ENCODE results near the gene PISD. TPM values are rescaled to one million over a fixed set of nuclear protein-coding genes. Genes with fewer than 3 reads are reported as not detected.
"Not testable (repeated sequence)": the region's sequence is repeated elsewhere in the genome, so short reads cannot be mapped to it uniquely, and the experiment has no call there.

PISD gene
- total RNA-seq, 1 donor from 2014 or later = 43.9 TPM

DNA sequence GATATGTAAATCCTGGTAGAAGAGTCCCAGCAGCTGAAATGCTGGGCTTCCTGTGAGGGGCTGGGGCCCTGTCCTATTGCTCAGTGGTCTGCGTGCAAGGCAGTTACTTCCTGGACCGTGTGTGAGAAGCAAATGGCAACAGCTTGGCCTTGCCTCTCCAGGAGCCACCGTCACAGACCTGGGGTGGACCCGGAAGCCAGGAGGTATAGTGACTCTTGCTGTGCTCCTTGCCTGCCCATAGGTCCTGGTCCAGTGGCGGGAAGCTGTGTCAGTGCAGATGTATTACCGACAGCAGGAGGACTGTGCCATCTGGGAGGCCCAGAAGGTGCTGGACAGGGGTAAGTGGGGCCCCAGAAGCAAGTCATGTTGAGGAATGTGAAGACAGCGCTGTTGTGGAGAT is 54.3 kb downstream of the PISD start:
- H3K27me3 Mint-ChIP-seq (ENCODE audit: insufficient read depth) = no peaks in the 10 kb centered on the region
- DNase-seq (ENCODE audit: low spot score) = no peak
- H3K36me3 Mint-ChIP-seq (ENCODE audit: low read depth) = peaks cover 39% of the 10 kb centered on the region
- intact Hi-C loops (cut with micrococcal nuclease) = no loop called here
- no peak overlapping the region for H3K4me3 Mint-ChIP-seq
- no peaks in the 10 kb centered on the region for H3K4me1 Mint-ChIP-seq (ENCODE audit: low read depth)
- no peaks in the 10 kb centered on the region for H3K9me3 Mint-ChIP-seq
- no peak overlapping the region for H3K27ac Mint-ChIP-seq

DNA sequence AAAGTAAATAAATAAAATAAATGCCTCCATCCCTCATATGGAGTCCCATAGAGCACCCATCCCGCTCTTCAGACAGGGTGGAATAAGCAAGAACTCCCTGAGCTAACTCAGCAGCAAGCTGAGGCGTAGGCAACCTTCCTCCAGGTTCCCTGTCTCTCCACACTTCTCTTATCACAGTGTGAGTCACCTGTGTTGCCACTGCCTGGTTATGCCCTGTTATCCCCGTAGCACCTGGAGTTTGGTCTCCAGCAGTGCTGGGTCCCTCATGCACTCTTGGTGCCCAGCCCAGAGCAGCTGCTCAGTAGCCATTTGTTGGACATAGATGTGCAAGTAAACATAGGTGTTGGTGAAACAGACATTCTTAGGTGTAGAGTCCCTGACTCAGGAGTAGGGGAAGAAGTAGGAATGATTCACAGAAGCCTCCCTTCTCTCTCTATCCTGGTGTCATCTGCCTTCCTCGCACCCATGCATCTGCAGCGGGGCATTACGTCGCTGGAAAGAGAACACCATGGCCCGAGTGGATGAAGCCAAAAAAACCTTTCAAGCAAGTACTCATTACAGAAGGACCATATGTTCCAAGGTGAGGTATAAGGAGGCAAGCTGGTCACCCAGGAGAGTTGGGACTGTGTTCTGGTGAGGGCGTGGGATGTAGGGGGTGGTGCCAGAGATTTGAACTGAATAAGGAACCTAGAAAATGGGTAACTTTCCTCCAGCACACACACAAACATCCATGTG is 56.0 kb downstream of the PISD start:
- Mint-ChIP-seq H3K36me3 (ENCODE audit: low read depth) (peaks cover 45% of the 10 kb centered on the region), H3K4me1 (ENCODE audit: low read depth) (no peaks in the 10 kb centered on the region), H3K9me3 (no peaks in the 10 kb centered on the region), H3K27me3 (ENCODE audit: insufficient read depth) (no peaks in the 10 kb centered on the region), H3K4me3 (no peak overlapping the region), H3K27ac (peak overlapping the region; percentile 34)
- intact Hi-C loops (cut with micrococcal nuclease) = no loop called here
- DNase-seq (ENCODE audit: low spot score) = no peak

DNA sequence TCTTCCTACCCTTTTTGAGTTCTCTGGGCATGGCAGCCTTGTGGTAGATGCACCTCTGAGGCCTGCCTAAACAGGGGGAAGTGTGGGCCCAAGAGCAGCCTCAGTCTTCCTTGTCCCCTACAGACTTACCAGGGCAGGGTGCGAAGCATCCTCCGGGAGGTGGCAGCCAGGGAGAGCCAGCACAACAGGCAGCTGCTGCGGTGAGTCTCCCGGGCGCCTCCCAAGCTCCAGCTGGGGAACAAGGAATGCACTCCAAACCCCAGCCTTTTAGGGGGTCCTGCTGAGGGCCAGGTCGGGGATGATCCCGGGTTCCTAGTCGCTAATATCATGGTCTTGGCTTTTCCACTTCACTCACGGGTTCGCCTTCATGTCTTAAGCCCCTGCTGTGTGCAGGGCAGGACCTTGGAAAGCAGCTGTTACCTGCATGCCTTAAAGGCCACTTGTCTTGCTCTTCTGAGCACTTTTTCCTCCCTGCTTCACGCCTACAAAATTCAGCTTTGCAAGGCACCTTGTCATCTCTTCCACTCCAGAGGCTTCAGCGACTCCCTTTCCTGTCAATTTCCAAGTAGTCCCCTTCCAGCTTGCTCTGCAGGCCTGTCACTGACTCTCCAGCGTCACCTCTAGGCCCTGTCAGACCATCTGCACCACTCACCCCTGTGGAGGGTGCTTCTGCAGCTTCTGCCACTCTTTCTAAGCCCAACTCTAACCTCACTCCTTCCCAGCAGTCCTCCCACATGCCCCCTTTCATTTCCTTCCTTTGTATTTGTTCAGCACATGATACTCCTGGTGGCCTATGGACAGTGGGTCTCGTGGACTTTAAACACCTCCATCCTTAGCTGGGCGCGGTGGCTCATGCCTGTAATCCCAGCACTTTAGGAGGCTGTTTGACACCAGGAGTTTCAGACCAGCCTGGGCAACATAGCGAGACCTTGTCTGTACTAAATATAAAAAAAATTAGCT is 57.0 kb downstream of the PISD start:
- Mint-ChIP-seq H3K36me3 (ENCODE audit: low read depth) (peaks cover 50% of the 10 kb centered on the region), H3K27me3 (ENCODE audit: insufficient read depth) (no peaks in the 10 kb centered on the region), H3K27ac (peak overlapping the region; percentile 57), H3K9me3 (no peaks in the 10 kb centered on the region), H3K4me3 (no peak overlapping the region), H3K4me1 (ENCODE audit: low read depth) (no peaks in the 10 kb centered on the region)
- intact Hi-C loops (cut with micrococcal nuclease) = loop anchor here (5.0 kb wide), 1 partner anchor 48 kb away; no protein-coding TSS in a partner anchor
- DNase-seq (ENCODE audit: low spot score) = no peak

DNA sequence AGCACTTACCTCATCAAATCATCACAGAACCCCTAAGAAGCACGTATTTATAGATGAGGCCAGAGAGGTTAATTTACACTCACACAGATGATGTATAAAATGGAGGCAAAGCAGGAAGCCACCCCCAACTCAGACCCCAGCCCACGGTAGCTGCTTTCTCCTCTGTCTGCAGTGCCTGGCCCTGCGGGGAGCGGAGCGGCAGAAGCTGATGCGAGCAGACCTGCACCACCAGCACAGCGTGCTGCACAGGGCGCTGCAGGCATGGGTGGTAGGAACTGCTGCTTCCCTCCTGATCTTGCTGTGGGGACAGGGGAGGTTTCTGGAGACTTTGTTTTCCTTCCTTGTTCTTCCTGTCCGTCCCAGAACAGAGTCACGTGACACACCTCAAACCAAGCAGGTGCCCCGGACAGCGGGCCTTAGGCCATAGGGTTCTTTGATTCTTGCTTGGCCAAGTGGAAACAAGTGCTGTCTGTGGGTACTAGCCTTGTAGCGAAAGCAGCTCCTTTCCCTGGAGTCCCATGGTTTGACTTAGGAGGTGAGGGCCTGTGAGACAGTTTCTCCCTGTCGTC is 57.8 kb downstream of the PISD start:
- Mint-ChIP-seq H3K4me1 (ENCODE audit: low read depth) (no peaks in the 10 kb centered on the region), H3K36me3 (ENCODE audit: low read depth) (peaks cover 48% of the 10 kb centered on the region), H3K9me3 (no peaks in the 10 kb centered on the region), H3K27ac (no peak overlapping the region), H3K27me3 (ENCODE audit: insufficient read depth) (no peaks in the 10 kb centered on the region), H3K4me3 (no peak overlapping the region)
- intact Hi-C loops (cut with micrococcal nuclease) = loop anchor here (5.0 kb wide), 1 partner anchor 47 kb away; no protein-coding TSS in a partner anchor
- no peak for DNase-seq (ENCODE audit: low spot score)

DNA sequence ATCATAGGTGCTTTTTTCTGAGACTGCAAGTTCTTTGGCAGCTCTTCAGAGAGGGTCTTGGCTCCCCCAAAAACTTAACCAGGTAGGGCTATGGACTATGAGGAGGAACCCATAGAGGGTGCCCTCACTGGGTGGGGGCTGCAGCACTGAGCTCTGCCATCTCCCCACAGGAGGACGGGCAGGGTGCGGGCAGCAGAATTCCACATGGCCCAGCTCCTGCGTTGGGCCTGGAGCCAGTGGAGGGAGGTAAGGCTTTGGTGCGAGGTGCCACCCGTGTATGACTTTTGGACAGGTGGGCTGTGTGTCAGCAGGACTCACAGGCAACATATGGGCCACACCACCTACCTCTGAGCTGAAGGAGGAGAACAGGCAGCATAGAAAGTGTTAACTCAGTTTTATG is 58.4 kb downstream of the PISD start:
- Mint-ChIP-seq H3K9me3 (no peaks in the 10 kb centered on the region), H3K4me1 (ENCODE audit: low read depth) (no peaks in the 10 kb centered on the region), H3K27me3 (ENCODE audit: insufficient read depth) (no peaks in the 10 kb centered on the region), H3K4me3 (no peak overlapping the region), H3K36me3 (ENCODE audit: low read depth) (peaks cover 48% of the 10 kb centered on the region), H3K27ac (no peak overlapping the region)
- intact Hi-C loops (cut with micrococcal nuclease) = loop anchor here (5.0 kb wide), 1 partner anchor 46 kb away; no protein-coding TSS in a partner anchor
- DNase-seq (ENCODE audit: low spot score) = no peak

DNA sequence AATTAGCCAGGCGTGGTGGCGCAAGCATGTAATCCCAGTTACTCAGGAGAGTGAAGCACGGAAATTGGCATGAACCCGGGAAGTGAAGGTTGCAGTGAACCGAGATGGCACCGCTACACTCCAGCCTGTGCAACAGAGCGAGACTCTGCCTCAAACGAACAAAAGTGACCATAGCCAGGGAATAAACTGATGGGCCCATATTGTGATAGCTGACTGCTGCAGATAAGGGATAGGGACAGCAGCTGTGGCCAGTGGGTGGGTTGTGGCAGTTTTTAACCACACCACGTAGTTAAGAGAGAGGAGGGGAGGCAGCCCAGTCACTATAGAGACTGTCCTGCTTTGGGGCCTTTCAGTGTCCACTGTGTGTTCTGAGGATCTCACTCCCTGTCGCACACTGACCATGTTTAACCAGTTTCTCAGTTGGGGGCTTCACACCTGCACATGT is 58.9 kb downstream of the PISD start:
- peaks cover 45% of the 10 kb centered on the region for H3K36me3 Mint-ChIP-seq (ENCODE audit: low read depth)
- no peak for DNase-seq (ENCODE audit: low spot score)
- no peaks in the 10 kb centered on the region for H3K4me1 Mint-ChIP-seq (ENCODE audit: low read depth)
- no peaks in the 10 kb centered on the region for H3K9me3 Mint-ChIP-seq
- intact Hi-C loops (cut with micrococcal nuclease) = loop anchor here (5.0 kb wide), 1 partner anchor 46 kb away; no protein-coding TSS in a partner anchor
- no peaks in the 10 kb centered on the region for H3K27me3 Mint-ChIP-seq (ENCODE audit: insufficient read depth)
- no peak overlapping the region for H3K27ac Mint-ChIP-seq
- H3K4me3 Mint-ChIP-seq = no peak overlapping the region

DNA sequence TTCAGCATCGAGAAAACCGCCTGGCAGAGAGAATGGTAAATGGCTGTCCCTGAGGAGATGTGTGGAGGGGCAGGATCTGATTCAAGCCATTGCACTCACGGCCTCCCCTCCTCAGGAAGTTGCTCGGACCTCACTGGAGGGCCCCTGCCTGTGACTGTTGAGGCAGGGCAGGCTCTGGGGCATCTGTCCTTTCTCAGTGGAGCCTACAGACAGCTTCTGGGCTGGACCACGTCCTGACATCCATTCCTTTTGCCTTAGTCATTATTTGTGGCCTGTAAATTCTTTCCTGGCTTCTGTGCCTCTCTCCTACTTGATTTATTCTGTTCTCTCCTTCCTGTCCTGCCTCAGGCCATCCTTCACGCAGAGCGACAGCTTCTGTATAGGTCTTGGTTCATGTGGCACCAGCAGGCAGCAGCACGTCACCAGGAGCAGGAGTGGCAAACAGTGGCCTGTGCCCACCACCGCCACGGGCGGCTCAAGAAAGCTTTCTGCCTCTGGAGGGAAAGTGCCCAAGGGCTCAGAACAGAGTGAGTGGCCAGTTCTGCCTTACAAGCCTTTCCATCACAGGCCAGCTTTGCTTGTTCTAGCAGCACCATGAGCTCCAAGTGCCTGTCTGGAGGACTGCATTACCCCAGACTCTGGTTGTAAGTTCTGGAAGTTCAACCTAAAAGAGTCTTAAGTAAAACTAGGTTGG is 59.6 kb downstream of the PISD start:
- DNase-seq (ENCODE audit: low spot score) = no peak
- Mint-ChIP-seq H3K4me3 (no peak overlapping the region), H3K36me3 (ENCODE audit: low read depth) (peaks cover 45% of the 10 kb centered on the region), H3K27ac (no peak overlapping the region), H3K27me3 (ENCODE audit: insufficient read depth) (no peaks in the 10 kb centered on the region), H3K9me3 (no peaks in the 10 kb centered on the region), H3K4me1 (ENCODE audit: low read depth) (no peaks in the 10 kb centered on the region)
- intact Hi-C loops (cut with micrococcal nuclease) = loop anchor here (5.0 kb wide), 1 partner anchor 45 kb away; no protein-coding TSS in a partner anchor

DNA sequence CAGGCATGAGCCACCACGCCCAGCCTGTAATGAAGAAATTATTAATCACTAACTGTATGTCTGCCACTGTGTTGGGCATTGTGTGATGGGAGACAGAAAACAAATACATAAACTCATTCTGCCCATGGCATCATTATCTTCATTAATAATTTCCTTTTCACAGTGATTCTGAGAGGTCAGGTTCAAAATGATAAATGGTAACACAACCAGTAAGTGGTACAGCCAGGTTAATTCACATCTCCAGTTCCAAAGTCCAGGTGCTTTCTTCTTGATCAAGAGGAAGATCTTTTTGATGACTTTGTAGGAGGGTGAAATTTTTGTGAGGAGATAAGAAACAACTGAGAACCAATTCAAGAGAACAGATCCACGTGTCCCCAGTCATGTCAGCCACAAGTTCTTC is 66.7 kb downstream of the PISD start:
- intact Hi-C loops (cut with micrococcal nuclease) = no loop called here
- DNase-seq (ENCODE audit: low spot score) = no peak
- Mint-ChIP-seq H3K27me3 (ENCODE audit: insufficient read depth) (no peaks in the 10 kb centered on the region), H3K4me1 (ENCODE audit: low read depth) (peaks cover 6% of the 10 kb centered on the region), H3K9me3 (no peaks in the 10 kb centered on the region), H3K4me3 (no peak overlapping the region), H3K27ac (peak overlapping the region; percentile 67), H3K36me3 (ENCODE audit: low read depth) (peaks cover 15% of the 10 kb centered on the region)

DNA sequence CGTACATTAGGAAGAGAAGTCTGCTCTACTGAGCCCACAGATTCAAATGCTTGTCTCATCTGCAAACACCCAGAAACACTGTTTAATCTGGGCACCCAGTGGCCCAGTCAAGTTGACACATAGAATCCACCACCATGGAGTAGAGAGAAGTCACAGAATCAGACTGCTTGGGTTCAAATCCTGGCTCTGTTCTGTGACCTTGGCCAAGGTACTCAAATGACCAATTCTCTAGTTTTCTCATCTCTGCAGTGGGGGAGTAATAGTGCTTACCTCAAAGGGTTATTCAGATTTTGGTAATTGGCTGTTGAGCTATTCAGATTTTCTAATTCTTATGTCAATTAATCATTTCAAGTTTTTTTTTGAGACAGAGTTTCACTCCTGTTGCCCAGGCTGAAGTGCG is 71.9 kb downstream of the PISD start:
- Mint-ChIP-seq H3K4me1 (ENCODE audit: low read depth) (peaks cover 19% of the 10 kb centered on the region), H3K36me3 (ENCODE audit: low read depth) (peaks cover 41% of the 10 kb centered on the region)
- H3K4me3 Mint-ChIP-seq; intact Hi-C loops (cut with micrococcal nuclease); H3K27ac Mint-ChIP-seq; DNase-seq (ENCODE audit: low spot score); H3K27me3 Mint-ChIP-seq (ENCODE audit: insufficient read depth); H3K9me3 Mint-ChIP-seq: not testable (repeated sequence)

DNA sequence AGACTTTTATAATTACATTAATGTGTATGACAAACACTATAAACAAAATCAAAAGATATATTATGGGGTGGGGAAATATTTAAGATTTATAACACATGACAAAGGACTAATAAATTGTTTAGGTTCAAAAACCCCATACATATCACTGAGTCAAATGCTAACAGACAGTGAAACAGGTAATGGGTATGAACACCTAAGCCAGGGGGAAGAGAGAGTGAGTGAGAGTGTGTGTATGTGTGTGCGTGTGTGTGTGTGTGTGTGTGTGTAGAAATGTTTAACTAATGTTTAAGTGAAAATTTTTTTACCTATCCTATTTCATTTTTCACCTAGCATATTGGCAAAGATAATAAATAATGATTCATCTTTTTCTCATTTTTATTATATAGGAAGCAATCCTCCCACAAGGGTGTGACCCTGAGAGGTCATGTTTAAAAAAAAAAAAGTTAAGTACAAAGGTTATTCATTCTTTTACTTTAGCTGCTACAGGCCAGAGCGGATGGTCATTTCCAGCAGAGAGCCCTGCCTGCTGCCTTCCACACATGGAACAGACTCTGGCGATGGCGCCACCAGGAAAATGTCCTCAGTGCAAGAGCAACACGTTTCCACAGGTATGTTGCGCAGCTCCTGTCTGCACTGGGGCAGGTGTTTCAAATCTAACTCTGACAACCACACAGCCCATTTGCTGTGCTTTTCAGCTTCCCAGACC is 72.9 kb downstream of the PISD start:
- peak overlapping the region; percentile 29 for H3K27ac Mint-ChIP-seq
- no peaks in the 10 kb centered on the region for H3K9me3 Mint-ChIP-seq
- DNase-seq (ENCODE audit: low spot score) = no peak
- H3K4me1 Mint-ChIP-seq (ENCODE audit: low read depth) = peaks cover 30% of the 10 kb centered on the region
- peaks cover 48% of the 10 kb centered on the region for H3K36me3 Mint-ChIP-seq (ENCODE audit: low read depth)
- no peaks in the 10 kb centered on the region for H3K27me3 Mint-ChIP-seq (ENCODE audit: insufficient read depth)
- no peak overlapping the region for H3K4me3 Mint-ChIP-seq
- intact Hi-C loops (cut with micrococcal nuclease) = no loop called here

DNA sequence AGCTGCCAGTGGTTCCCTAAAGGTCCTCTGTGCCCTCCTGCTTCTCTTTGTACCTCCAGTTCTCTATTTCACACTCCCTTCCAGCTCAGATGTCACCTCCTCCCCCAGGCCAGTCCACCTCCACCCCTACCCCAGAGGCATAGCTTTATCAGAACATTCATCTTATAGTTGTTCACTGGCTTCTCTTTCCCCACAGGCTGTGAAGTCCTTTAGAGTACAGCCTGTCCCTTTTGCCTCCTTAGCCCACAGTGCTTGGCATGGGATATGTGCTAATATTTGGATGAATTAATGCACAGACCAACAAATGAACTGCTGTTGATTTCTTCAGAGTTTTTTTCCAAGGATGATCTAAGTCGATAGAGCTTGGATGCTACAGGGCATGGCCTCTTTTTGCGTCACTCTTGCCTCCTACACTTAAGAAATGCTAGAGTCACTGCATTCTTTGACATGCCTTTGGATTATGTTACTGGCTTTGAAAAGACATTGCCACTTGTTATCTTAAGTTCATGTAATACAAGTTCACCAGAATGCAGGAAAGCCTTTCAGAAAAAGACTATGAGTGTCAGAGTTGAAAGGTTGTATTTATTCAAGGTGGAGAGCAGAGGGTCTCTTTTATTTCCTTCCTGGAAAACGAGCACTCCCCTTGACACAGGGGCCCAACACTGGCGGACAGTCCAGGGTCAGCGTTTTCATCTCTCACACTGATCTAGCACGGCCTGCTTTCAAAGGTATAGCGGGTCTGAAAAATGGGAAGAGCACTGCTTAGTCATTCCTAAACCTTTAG is 75.7 kb downstream of the PISD start:
- H3K27me3 Mint-ChIP-seq (ENCODE audit: insufficient read depth) = no peaks in the 10 kb centered on the region
- intact Hi-C loops (cut with micrococcal nuclease) = no loop called here
- peak overlapping the region; percentile 90 for H3K27ac Mint-ChIP-seq
- no peaks in the 10 kb centered on the region for H3K9me3 Mint-ChIP-seq
- DNase-seq (ENCODE audit: low spot score) = no peak
- peak overlapping the region; percentile 31 for H3K4me3 Mint-ChIP-seq
- H3K4me1 Mint-ChIP-seq (ENCODE audit: low read depth) = peaks cover 52% of the 10 kb centered on the region
- H3K36me3 Mint-ChIP-seq (ENCODE audit: low read depth) = peaks cover 62% of the 10 kb centered on the region

Data from activated T-helper 1 cell treated with anti-CD3 and anti-CD28 coated beads, Interleukin-12 subunit alpha, Interleukin-12 subunit beta, Interleukin-2, Interleukin-4 antibody, amounts not matched to agents 30 ng/mL and 10 ng/mL and 1 ng/mL, durations not matched to agents 14 hours and 24 hours and 36 hours (primary cell).